ENCODE measurements around the gene ABCA13.

ABCA13 gene

DNA sequence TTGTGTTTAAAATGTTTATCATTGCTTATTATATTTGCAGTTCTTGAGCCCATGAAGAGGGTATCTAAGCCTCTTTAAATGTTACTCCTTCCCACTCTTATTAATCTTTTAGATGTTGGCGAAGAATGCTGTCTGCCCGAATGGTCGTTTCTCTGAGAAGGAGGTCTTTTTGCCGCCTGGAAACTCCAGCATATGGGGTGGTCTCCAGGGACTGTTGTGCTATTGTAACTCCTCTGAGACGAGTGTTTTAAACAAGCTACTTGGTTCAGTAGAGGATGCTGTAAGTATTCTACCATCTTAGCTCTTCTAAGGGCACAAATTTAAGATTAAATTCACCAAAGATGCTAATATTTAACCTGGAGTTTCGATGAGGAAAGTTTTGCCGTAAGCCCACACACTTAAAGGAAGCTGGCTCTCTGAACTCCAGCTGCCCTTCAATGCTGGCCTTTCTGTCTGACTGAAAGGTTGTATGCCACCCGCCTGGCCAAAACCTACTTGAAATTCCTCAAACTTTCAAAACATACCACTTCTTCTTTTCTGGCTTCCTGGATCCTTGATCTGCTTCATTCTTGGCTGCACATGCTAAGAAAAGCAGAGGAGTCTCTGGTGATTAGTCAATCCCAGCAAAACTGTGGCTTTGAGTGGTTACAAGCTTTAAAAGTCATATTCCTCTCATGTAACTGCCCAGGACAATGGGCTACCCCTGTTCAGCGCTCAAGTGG, 74.7 kb downstream of the ABCA13 start:
- Histone ChIP-seq H3K36me3 (ENCODE audit: control insufficient read depth, insufficient read depth, low read length) (no peaks in the 10 kb centered on the region), H3K4me2 (ENCODE audit: low read length) (no peak overlapping the region), H3K9ac (no peak overlapping the region), H3K27me3 (ENCODE audit: control insufficient read depth, insufficient read depth, low read length) (no peaks in the 10 kb centered on the region), H3K4me1 (no peaks in the 10 kb centered on the region), H3K9me3 (ENCODE audit: control insufficient read depth, low read length) (no peaks in the 10 kb centered on the region), H2AFZ (no peak overlapping the region), H3K79me2 (no peaks in the 10 kb centered on the region), H3K27ac (no peak overlapping the region), H3K4me3 (ENCODE audit: low read depth, low read length) (no peak overlapping the region)
- TF ChIP-seq, protein P1, sequence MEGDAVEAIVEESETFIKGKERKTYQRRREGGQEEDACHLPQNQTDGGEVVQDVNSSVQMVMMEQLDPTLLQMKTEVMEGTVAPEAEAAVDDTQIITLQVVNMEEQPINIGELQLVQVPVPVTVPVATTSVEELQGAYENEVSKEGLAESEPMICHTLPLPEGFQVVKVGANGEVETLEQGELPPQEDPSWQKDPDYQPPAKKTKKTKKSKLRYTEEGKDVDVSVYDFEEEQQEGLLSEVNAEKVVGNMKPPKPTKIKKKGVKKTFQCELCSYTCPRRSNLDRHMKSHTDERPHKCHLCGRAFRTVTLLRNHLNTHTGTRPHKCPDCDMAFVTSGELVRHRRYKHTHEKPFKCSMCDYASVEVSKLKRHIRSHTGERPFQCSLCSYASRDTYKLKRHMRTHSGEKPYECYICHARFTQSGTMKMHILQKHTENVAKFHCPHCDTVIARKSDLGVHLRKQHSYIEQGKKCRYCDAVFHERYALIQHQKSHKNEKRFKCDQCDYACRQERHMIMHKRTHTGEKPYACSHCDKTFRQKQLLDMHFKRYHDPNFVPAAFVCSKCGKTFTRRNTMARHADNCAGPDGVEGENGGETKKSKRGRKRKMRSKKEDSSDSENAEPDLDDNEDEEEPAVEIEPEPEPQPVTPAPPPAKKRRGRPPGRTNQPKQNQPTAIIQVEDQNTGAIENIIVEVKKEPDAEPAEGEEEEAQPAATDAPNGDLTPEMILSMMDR (IDR thresholded peaks at IDR 0.05) = no peak

DNA sequence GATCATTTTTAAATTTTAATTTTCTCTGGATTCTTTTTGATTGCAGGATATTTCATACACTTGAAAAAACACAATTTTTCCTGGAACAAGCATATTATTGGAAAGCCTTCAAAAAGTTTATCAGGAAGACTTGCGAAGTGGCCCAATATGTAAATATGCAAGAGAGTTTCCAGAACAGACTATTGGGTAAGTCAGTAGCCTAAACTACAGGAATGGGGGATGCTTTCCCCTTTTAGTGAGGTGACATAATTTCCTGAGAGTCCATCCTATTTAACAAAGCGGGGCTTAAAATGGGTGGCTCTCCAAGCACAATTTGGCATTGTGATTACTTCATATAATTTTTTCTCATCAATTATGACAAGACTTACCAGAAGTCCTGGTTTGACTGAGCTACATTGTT, 77.9 kb downstream of the ABCA13 start:
- TF ChIP-seq, protein P1 (IDR thresholded peaks at IDR 0.05) = no peak
- Histone ChIP-seq H3K79me2 (no peaks in the 10 kb centered on the region), H3K27ac (no peak overlapping the region), H3K27me3 (ENCODE audit: control insufficient read depth, insufficient read depth, low read length) (no peaks in the 10 kb centered on the region), H2AFZ (no peak overlapping the region), H3K4me2 (ENCODE audit: low read length) (no peak overlapping the region), H3K9me3 (ENCODE audit: control insufficient read depth, low read length) (no peaks in the 10 kb centered on the region), H3K9ac (no peak overlapping the region), H3K36me3 (ENCODE audit: control insufficient read depth, insufficient read depth, low read length) (no peaks in the 10 kb centered on the region), H3K4me3 (ENCODE audit: low read depth, low read length) (no peak overlapping the region), H3K4me1 (no peaks in the 10 kb centered on the region)

DNA sequence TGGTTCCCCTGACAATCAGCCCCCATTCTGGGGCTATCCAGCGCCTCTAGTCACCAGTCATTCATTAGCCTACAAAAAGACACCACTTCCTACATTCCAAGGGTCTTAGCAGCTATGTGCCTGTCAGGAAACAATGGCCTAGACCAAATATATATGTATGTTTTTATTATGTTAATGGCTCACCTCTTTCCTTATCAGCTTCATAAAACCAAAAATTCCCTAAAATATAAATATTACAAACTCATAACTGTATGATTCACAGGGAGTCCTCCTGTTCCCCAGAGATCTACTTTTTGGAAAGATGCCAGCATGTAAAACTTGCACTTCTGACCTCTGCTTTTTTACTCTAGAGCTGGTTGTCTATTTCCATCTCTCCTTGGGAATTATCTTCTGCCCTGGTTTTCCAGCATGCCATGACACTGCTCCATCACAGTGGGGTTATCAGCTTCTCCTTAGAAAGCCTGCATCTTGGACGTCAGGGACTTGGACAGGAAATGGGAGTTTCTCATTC, 79.2 kb downstream of the ABCA13 start:
- TF ChIP-seq, protein P1 (IDR thresholded peaks at IDR 0.05) = no peak
- no peak overlapping the region for H3K27ac ChIP-seq
- no peaks in the 10 kb centered on the region for H3K9me3 ChIP-seq (ENCODE audit: control insufficient read depth, low read length)

DNA sequence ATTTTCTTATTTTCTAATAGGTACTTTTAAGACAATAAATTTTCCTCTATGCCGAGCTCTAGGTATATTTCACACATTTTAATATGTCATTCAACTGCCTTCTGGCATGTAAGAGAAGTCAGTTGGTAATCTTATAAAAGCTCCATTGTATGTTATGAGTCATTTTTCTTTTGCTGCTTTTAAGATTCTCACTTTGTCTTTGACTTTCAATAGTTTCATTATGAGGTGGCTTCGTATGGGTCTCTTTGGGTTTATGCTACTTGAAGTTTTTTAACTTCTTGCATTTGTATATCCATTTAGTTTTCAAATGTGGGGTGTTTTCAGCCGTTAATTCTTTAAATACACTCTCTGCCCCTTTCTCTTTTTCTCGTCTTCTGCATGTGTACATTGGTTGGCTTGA, 80.5 kb downstream of the ABCA13 start:
- H3K27ac ChIP-seq = no peak overlapping the region
- no peaks in the 10 kb centered on the region for H3K36me3 ChIP-seq (ENCODE audit: control insufficient read depth, insufficient read depth, low read length)
- TF ChIP-seq, protein P1 (IDR thresholded peaks at IDR 0.05) = no peak
- no peaks in the 10 kb centered on the region for H3K79me2 ChIP-seq
- no peaks in the 10 kb centered on the region for H3K9me3 ChIP-seq (ENCODE audit: control insufficient read depth, low read length)
- no peak overlapping the region for H2AFZ ChIP-seq
- H3K9ac ChIP-seq = no peak overlapping the region
- no peaks in the 10 kb centered on the region for H3K4me1 ChIP-seq
- H3K4me3 ChIP-seq (ENCODE audit: low read depth, low read length) = no peak overlapping the region
- H3K27me3 ChIP-seq (ENCODE audit: control insufficient read depth, insufficient read depth, low read length) = no peaks in the 10 kb centered on the region
- H3K4me2 ChIP-seq (ENCODE audit: low read length) = no peak overlapping the region

More for the DNA sequence above, 79.2 kb downstream of the ABCA13 start:
- no peaks in the 10 kb centered on the region for H3K4me1 ChIP-seq
- no peaks in the 10 kb centered on the region for H3K36me3 ChIP-seq (ENCODE audit: control insufficient read depth, insufficient read depth, low read length)
- H3K4me3 ChIP-seq (ENCODE audit: low read depth, low read length) = no peak overlapping the region
- no peaks in the 10 kb centered on the region for H3K27me3 ChIP-seq (ENCODE audit: control insufficient read depth, insufficient read depth, low read length)
- no peak overlapping the region for H2AFZ ChIP-seq
- H3K9ac ChIP-seq = no peak overlapping the region
- H3K79me2 ChIP-seq = no peaks in the 10 kb centered on the region
- H3K4me2 ChIP-seq (ENCODE audit: low read length) = no peak overlapping the region

DNA sequence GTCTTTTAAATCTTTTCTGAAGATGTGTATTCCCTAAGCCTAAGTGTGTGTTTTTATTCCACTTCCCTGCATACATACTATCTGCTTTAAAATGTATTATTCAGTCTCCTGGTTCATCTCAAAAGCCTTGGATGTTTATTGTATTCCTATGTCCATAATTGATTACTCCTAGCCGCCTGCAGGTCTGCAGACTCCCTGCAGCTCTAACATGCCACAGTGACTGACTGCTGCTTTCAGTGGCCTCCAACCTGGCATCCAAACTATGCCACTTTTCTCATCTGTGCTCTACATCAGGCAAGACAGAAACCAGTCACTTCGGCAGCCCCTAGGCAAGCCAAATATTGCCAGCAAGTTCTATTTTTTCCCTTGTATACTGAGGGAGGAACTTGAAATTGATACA, 81.7 kb downstream of the ABCA13 start:
- H3K9me3 ChIP-seq (ENCODE audit: control insufficient read depth, low read length) = peaks cover 3% of the 10 kb centered on the region
- no peak overlapping the region for H2AFZ ChIP-seq
- H3K27ac ChIP-seq = no peak overlapping the region
- no peaks in the 10 kb centered on the region for H3K27me3 ChIP-seq (ENCODE audit: control insufficient read depth, insufficient read depth, low read length)
- no peak overlapping the region for H3K4me3 ChIP-seq (ENCODE audit: low read depth, low read length)
- H3K4me2 ChIP-seq (ENCODE audit: low read length) = no peak overlapping the region
- H3K9ac ChIP-seq = no peak overlapping the region
- TF ChIP-seq, protein P1 (IDR thresholded peaks at IDR 0.05) = no peak
- no peaks in the 10 kb centered on the region for H3K4me1 ChIP-seq
- H3K36me3 ChIP-seq (ENCODE audit: control insufficient read depth, insufficient read depth, low read length) = no peaks in the 10 kb centered on the region
- H3K79me2 ChIP-seq = no peaks in the 10 kb centered on the region

Data from parathyroid adenoma (tissue), 2 donors.